Measurements from ENCODE around the gene ADORA2B. TPM values are rescaled to one million over a fixed set of nuclear protein-coding genes. Genes with fewer than 3 reads are reported as not detected.
A peak's percentile ranks its signal among the peaks of the same experiment; 100 is the strongest.

ADORA2B gene
- total RNA-seq, 6 experiments from 2014 or later, result 0.16 to 0.62 (median 0.37) TPM; not detected in 1

DNA sequence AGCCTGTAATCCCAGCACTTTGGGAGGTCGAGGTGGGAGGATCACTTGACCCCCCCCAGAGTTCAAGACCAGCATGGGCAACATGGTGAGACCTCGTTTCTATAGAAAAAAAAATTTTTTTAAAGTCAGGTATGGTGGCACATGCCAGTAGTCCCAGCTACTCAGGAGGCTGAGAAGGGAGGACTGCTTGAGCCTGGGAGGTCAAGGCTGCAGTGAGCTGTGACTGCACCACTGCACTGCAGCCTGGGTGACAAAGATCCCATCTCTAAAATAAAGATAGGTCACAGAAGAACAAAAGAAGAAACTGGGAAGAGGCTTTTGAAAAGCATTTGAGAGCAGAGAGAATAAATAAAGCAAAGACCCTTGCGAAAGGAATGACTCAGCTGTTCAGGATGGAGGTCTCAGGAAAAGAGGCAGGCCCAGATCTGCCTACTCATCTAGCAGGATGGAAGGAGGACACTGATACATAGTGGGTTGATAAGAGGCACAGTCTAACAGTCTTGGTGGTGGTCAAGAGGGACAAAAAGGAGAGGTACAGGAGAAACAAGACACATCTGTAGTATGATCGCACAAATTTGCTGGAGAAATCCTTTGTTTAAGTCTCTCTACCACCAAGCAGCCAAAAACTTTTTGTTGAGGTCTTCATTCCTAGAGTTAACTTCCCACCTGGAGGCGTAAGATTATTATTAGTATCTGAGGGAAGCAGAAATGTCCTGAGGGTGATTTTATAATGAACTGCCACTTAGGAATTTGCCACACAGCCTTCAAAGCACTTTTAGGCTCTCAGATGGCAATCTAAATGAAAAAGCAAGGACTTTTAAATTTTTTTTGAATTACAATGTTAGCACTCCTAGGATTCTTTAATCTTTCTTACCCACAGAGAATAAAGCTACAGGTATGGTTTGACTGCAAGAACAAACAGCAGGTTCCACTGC lies 37.0 kb downstream of the ADORA2B start:
- H3K9me3 ChIP-seq, result no peaks in the 10 kb centered on the region
- no peak overlapping the region for H3K4me3 ChIP-seq
- peaks cover 0 to 43% (median 6%) of the 10 kb centered on the region in 4 donors for H3K36me3 ChIP-seq
- ATAC-seq, result no peak
- H3K27ac ChIP-seq, result no peak overlapping the region
- no peak for TF ChIP-seq POLR2A (IDR thresholded peaks at IDR 0.05)
- no peak for TF ChIP-seq CTCF (IDR thresholded peaks at IDR 0.05)
- H3K4me1 ChIP-seq, result no peaks in the 10 kb centered on the region
- no peaks in the 10 kb centered on the region for H3K27me3 ChIP-seq
- no peak for DNase-seq
- intact Hi-C loops (cut with DNase I), result no loop called here
- WGBS (ENCODE audit: insufficient coverage, low coverage, low lambda C conversion rate, missing lambda C conversion rate), result 100% methylated on average over 4 of the region's 5 CpGs

GRCh38 chr17:15996322-15996721 lies 51.4 kb downstream of the ADORA2B start:
- WGBS (ENCODE audit: insufficient coverage, low coverage, low lambda C conversion rate, missing lambda C conversion rate), result 42% methylated on average over 3 of the region's 6 CpGs

GRCh38 chr17:15998031-15998562 lies 53.2 kb downstream of the ADORA2B start:
- intact Hi-C loops (cut with DNase I), result loop anchor here in 1 of 2 donors (10.0 kb wide), 1 partner anchor 53 kb away; the partner anchor contains the start of gene ADORA2B

More at GRCh38 chr17:15996322-15996721, 51.4 kb downstream of the ADORA2B start:
- Histone ChIP-seq H3K27ac (no peak overlapping the region), H3K4me1 (peaks cover 0 to 14% (median 0%) of the 10 kb centered on the region in 4 donors), H3K9me3 (no peaks in the 10 kb centered on the region), H3K27me3 (no peaks in the 10 kb centered on the region), H3K4me3 (no peak overlapping the region), H3K36me3 (peaks cover 0 to 11% (median 4%) of the 10 kb centered on the region in 4 donors)
- DNase-seq (no peak), ATAC-seq (no peak)
- intact Hi-C loops (cut with DNase I), result loop anchor here in 1 of 2 donors (10.0 kb wide), 1 partner anchor 52 kb away; the partner anchor contains the start of gene ADORA2B
- TF ChIP-seq POLR2A (IDR thresholded peaks at IDR 0.05), result no peak
- TF ChIP-seq CTCF (IDR thresholded peaks at IDR 0.05), result no peak

More at GRCh38 chr17:15998031-15998562, 53.2 kb downstream of the ADORA2B start:
- Histone ChIP-seq H3K4me3 (peak overlapping the region in 1 of 3 donors; percentile 65), H3K27ac (peak overlapping the region in 1 of 3 donors; percentile 96), H3K9me3 (no peaks in the 10 kb centered on the region), H3K36me3 (peaks cover 0 to 21% (median 10%) of the 10 kb centered on the region in 4 donors), H3K27me3 (no peaks in the 10 kb centered on the region), H3K4me1 (peaks cover 0 to 14% (median 0%) of the 10 kb centered on the region in 4 donors)
- ATAC-seq (no peak), DNase-seq (no peak)
- 81% methylated on average over 4 of the region's 4 CpGs for WGBS (ENCODE audit: insufficient coverage, low coverage, low lambda C conversion rate, missing lambda C conversion rate)
- TF ChIP-seq POLR2A (IDR thresholded peaks at IDR 0.05) (no peak), CTCF (IDR thresholded peaks at IDR 0.05) (no peak)

Data from right lobe of liver (tissue), 6 donors.